WERI-Rb-1 (cell line): ENCODE results near the gene ARID1B.

Experiments used
- DNase-seq: peaks from one replicate; pipeline ENCODE4 v3.0.0-alpha.2; 2020
- H3K27ac ChIP-seq: fragments of 250-450 bp; sonication (Bioruptor Pico); 2 replicates; pipeline ENCODE4 v1.5.1; 2020; ENCODE audit warnings: mild to moderate bottlenecking, moderate library complexity
- H3K27me3 ChIP-seq: fragments of 250-450 bp; sonication (Bioruptor Pico); 2 replicates; pipeline ENCODE4 v1.5.1; 2021; ENCODE audit warnings: mild to moderate bottlenecking, low read depth, moderate library complexity; ENCODE audit not compliant: insufficient read depth, severe bottlenecking
- H3K36me3 ChIP-seq: fragments of 250-450 bp; sonication (Bioruptor Pico); 2 replicates; pipeline ENCODE4 v1.5.1; 2020; ENCODE audit warnings: mild to moderate bottlenecking, moderate library complexity
- H3K4me3 ChIP-seq: 2 replicates; pipeline ENCODE4 v1.5.1; 2011; ENCODE audit warnings: low read depth, mild to moderate bottlenecking, control low read depth, low read length
- H3K9me3 ChIP-seq: fragments of 250-450 bp; sonication (Bioruptor Pico); 2 replicates; pipeline ENCODE4 v1.5.1; 2021; ENCODE audit warnings: mild to moderate bottlenecking, moderate library complexity; ENCODE audit not compliant: severe bottlenecking
- CTCF ChIP-seq: IDR thresholded peaks from 2 replicates; pipeline ENCODE4 v1.5.1; 2011; ENCODE audit warnings: low read depth, mild to moderate bottlenecking, control low read depth, inconsistent platforms, low read length

Gene ARID1B

GRCh38 chr6:157087974-157088373 is 310.8 kb downstream of the ARID1B start:
- H3K27me3 ChIP-seq = no peaks in the 10 kb centered on the region
- H3K4me3 ChIP-seq = no peak overlapping the region
- H3K27ac ChIP-seq = no peak overlapping the region
- H3K36me3 ChIP-seq = peaks cover 16% of the 10 kb centered on the region
- DNase-seq = no peak
- no peaks in the 10 kb centered on the region for H3K9me3 ChIP-seq
- TF ChIP-seq CTCF = no peak

DNA sequence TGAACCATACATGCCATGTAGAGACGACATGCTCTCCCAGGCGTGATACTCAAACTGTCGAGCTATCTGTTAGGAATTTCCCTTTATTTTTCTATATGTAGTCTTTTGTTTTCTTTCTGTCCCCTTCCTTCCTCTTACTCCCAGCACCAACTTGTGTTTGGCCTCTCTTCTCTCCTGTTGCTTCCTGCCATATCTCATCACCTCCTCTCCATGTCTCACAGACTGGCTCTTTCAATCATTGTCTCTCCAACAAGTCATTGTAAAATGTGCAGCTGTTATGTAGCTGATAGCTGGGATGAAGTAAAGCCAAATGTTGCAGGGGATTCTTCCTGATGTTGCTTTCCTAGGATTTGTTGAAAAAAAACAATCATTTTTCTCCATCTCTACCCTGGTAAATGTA is 311.7 kb downstream of the ARID1B start:
- H3K9me3 ChIP-seq = no peaks in the 10 kb centered on the region
- peaks cover 19% of the 10 kb centered on the region for H3K36me3 ChIP-seq
- H3K4me3 ChIP-seq = no peak overlapping the region
- DNase-seq = no peak
- TF ChIP-seq CTCF = no peak
- H3K27me3 ChIP-seq = no peaks in the 10 kb centered on the region
- H3K27ac ChIP-seq = no peak overlapping the region

DNA sequence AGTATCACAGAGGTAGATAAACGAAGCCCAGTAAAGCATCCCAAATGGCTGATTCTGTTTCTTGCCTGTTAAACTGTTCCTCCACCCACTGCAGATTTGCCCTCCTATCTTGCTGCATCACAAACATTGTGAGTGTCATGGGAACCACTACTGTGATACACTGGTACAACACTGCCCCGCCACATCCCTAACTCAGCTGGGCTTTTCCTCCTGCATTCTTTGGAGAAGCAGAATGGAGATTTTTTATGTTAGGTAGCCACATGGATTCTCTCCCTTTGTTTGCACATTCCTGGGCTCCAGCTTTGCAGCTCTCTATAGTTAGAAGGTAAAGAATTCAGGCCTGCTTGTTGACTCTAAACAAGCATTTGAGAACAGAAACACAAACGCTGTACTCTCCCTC is 312.1 kb downstream of the ARID1B start:
- no peaks in the 10 kb centered on the region for H3K27me3 ChIP-seq
- no peak for DNase-seq
- H3K4me3 ChIP-seq = no peak overlapping the region
- H3K9me3 ChIP-seq = no peaks in the 10 kb centered on the region
- TF ChIP-seq CTCF = no peak
- H3K36me3 ChIP-seq = peaks cover 19% of the 10 kb centered on the region
- H3K27ac ChIP-seq = no peak overlapping the region

DNA sequence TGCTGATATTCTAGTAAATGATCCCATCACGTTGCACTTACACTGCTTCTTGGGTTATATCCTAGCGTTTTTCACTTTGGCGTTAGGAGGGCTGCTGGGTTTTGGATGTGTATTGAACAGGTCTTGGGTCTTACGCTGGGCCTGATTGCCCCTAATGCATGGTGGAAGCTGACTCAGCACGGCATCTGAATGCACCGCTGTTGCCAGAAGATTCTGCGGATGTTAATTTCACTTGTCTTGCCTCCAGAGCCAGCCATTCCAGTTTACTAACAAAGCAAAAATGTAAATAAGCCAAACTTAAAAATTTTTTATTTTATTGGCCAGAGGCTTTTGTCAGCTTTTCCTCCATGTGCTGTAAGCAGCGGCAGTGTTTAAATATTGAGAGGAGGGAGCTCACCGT is 312.7 kb downstream of the ARID1B start:
- no peak overlapping the region for H3K27ac ChIP-seq

GRCh38 chr6:157090736-157091135 is 313.6 kb downstream of the ARID1B start:
- no peak overlapping the region for H3K27ac ChIP-seq
- peaks cover 9% of the 10 kb centered on the region for H3K36me3 ChIP-seq
- TF ChIP-seq CTCF = no peak
- DNase-seq = no peak
- no peaks in the 10 kb centered on the region for H3K27me3 ChIP-seq
- H3K9me3 ChIP-seq = no peaks in the 10 kb centered on the region
- H3K4me3 ChIP-seq = no peak overlapping the region

More for the DNA sequence above, 312.7 kb downstream of the ARID1B start:
- Histone ChIP-seq H3K4me3 (no peak overlapping the region), H3K36me3 (peaks cover 15% of the 10 kb centered on the region), H3K27me3 (no peaks in the 10 kb centered on the region), H3K9me3 (no peaks in the 10 kb centered on the region)
- DNase-seq = no peak
- no peak for TF ChIP-seq CTCF

GRCh38 chr6:157091243-157091642 is 314.1 kb downstream of the ARID1B start:
- Histone ChIP-seq H3K9me3 (no peaks in the 10 kb centered on the region), H3K36me3 (peaks cover 9% of the 10 kb centered on the region), H3K4me3 (no peak overlapping the region), H3K27me3 (no peaks in the 10 kb centered on the region), H3K27ac (no peak overlapping the region)
- no peak for TF ChIP-seq CTCF
- DNase-seq = no peak
